Immature natural killer cell (primary cell): ENCODE data around the gene IHH. TPM values are rescaled to one million over a fixed set of nuclear protein-coding genes. Genes with fewer than 3 reads are reported as not detected.
A peak's percentile ranks its signal among the peaks of the same experiment; 100 is the strongest.

Experiments
- DNase-seq, 3 donors: peaks; one replicate each; pipeline ENCODE4 v3.0.0; 2022; ENCODE audit warnings: mixed read lengths in 1 of 3
- H3K27ac Mint-ChIP-seq, 6 donors: one replicate each; pipeline ENCODE4 v1.8.0; 2020; ENCODE audit warnings: mixed read lengths in 6 of 6, mild to moderate bottlenecking in 5 of 6, inconsistent platforms in 4 of 6, moderate library complexity in 3 of 6
- H3K27me3 Mint-ChIP-seq, 3 donors: one replicate each; pipeline ENCODE4 v1.8.0; 2020 to 2021; ENCODE audit warnings: low read depth in 3 of 3, mild to moderate bottlenecking in 3 of 3, mixed read lengths in 3 of 3, moderate library complexity in 3 of 3, inconsistent platforms in 1 of 3
- H3K36me3 Mint-ChIP-seq, 3 donors: one replicate each; pipeline ENCODE4 v1.8.0; 2020; ENCODE audit warnings: mixed read lengths in 3 of 3, inconsistent platforms in 2 of 3, mild to moderate bottlenecking in 2 of 3
- H3K4me1 Mint-ChIP-seq, 2 donors: one replicate each; pipeline ENCODE4 v1.8.0; 2020; ENCODE audit warnings: inconsistent platforms in 2 of 2, mild to moderate bottlenecking in 2 of 2, mixed read lengths in 2 of 2, moderate library complexity in 1 of 2
- H3K4me3 Mint-ChIP-seq, 5 donors: one replicate each; pipeline ENCODE4 v1.8.0; 2020; ENCODE audit warnings: mild to moderate bottlenecking in 5 of 5, mixed read lengths in 5 of 5, inconsistent platforms in 3 of 5, moderate library complexity in 3 of 5
- H3K9me3 Mint-ChIP-seq, 6 donors: one replicate each; pipeline ENCODE4 v1.8.0; 2020; ENCODE audit warnings: mild to moderate bottlenecking in 6 of 6, mixed read lengths in 6 of 6, inconsistent platforms in 4 of 6, moderate library complexity in 3 of 6
- polyA plus RNA-seq, 3 donors: library from polyadenylated mRNA; unstranded; fragments of 300-500 nt; fragmentation: Illumina TruSeq; gene quantifications; one replicate each; pipeline ENCODE4 v1.2.3, GENCODE V29; 2021

Gene IHH
- polyA plus RNA-seq, 3 donors from 2014 or later: not detected

GRCh38 chr2:219042157-219042556 lies 18.6 kb downstream of the IHH start:
- no peak for DNase-seq
- H3K27ac Mint-ChIP-seq: no peak overlapping the region
- peaks cover 2 to 37% (median 7%) of the 10 kb centered on the region in 3 donors for H3K27me3 Mint-ChIP-seq
- H3K9me3 Mint-ChIP-seq: peaks cover 0 to 2% (median 0%) of the 10 kb centered on the region in 6 donors
- no peak overlapping the region for H3K4me3 Mint-ChIP-seq
- H3K36me3 Mint-ChIP-seq: no peaks in the 10 kb centered on the region
- peaks cover 4 to 11% of the 10 kb centered on the region in 2 donors for H3K4me1 Mint-ChIP-seq

GRCh38 chr2:219041252-219041651 lies 19.5 kb downstream of the IHH start, which contains the start of gene CFAP65:
Gene CFAP65 (minus strand): TSS chr2:219041516. CDS start chr2:219039048, 2,468 bp downstream.
- Mint-ChIP-seq H3K27me3 (peaks cover 2 to 32% (median 7%) of the 10 kb centered on the region in 3 donors), H3K27ac (no peak within 1 kb of the TSS), H3K9me3 (peaks cover 0 to 2% (median 0%) of the 10 kb centered on the region in 6 donors), H3K4me3 (peak within 1 kb of the TSS in 2 of 5 donors; percentile 40 to 43), H3K36me3 (no peaks in the 10 kb centered on the region), H3K4me1 (peaks cover 4 to 11% of the 10 kb centered on the region in 2 donors)
- no peak for DNase-seq

- Mint-ChIP-seq H3K4me1 (peaks cover 4 to 11% of the 10 kb centered on the region in 2 donors), H3K4me3 (no peak overlapping the region), H3K9me3 (peaks cover 0 to 2% (median 0%) of the 10 kb centered on the region in 6 donors), H3K27me3 (peaks cover 6 to 31% (median 7%) of the 10 kb centered on the region in 3 donors), H3K27ac (no peak overlapping the region), H3K36me3 (no peaks in the 10 kb centered on the region)
- no peak for DNase-seq
These were observed 22.1 kb downstream of the IHH start for GRCh38 chr2:219038600-219038999.

- Mint-ChIP-seq H3K27me3 (peaks cover 4 to 33% (median 6%) of the 10 kb centered on the region in 3 donors), H3K27ac (no peak overlapping the region), H3K4me3 (no peak overlapping the region), H3K4me1 (peaks cover 4 to 11% of the 10 kb centered on the region in 2 donors), H3K9me3 (peaks cover 0 to 2% (median 0%) of the 10 kb centered on the region in 6 donors), H3K36me3 (no peaks in the 10 kb centered on the region)
- DNase-seq: no peak
These were observed 22.8 kb downstream of the IHH start for GRCh38 chr2:219037783-219038499.

- H3K9me3 Mint-ChIP-seq: no peaks in the 10 kb centered on the region
- H3K4me3 Mint-ChIP-seq: no peak overlapping the region
- H3K36me3 Mint-ChIP-seq: no peaks in the 10 kb centered on the region
- H3K4me1 Mint-ChIP-seq: peaks cover 0 to 1% of the 10 kb centered on the region in 2 donors
- no peak overlapping the region for H3K27ac Mint-ChIP-seq
- H3K27me3 Mint-ChIP-seq: peaks cover 0 to 15% (median 7%) of the 10 kb centered on the region in 3 donors
- DNase-seq: no peak
These were observed 24.8 kb downstream of the IHH start for GRCh38 chr2:219035942-219036341.

GRCh38 chr2:219034823-219035222 lies 25.9 kb downstream of the IHH start:
- H3K27ac Mint-ChIP-seq: no peak overlapping the region
- no peaks in the 10 kb centered on the region for H3K9me3 Mint-ChIP-seq
- no peaks in the 10 kb centered on the region for H3K36me3 Mint-ChIP-seq
- peaks cover 4 to 12% (median 6%) of the 10 kb centered on the region in 3 donors for H3K27me3 Mint-ChIP-seq
- no peak overlapping the region for H3K4me3 Mint-ChIP-seq
- no peaks in the 10 kb centered on the region for H3K4me1 Mint-ChIP-seq
- no peak for DNase-seq

- Mint-ChIP-seq H3K4me3 (no peak overlapping the region), H3K36me3 (no peaks in the 10 kb centered on the region), H3K9me3 (no peaks in the 10 kb centered on the region), H3K27me3 (peaks cover 5 to 9% (median 9%) of the 10 kb centered on the region in 3 donors), H3K4me1 (no peaks in the 10 kb centered on the region), H3K27ac (no peak overlapping the region)
- DNase-seq: no peak
These were observed 28.5 kb downstream of the IHH start for GRCh38 chr2:219032051-219032745.

GRCh38 chr2:219031005-219031738 lies 29.5 kb downstream of the IHH start:
- H3K9me3 Mint-ChIP-seq: no peaks in the 10 kb centered on the region
- H3K4me1 Mint-ChIP-seq: no peaks in the 10 kb centered on the region
- no peaks in the 10 kb centered on the region for H3K36me3 Mint-ChIP-seq
- H3K4me3 Mint-ChIP-seq: no peak overlapping the region
- no peak overlapping the region for H3K27ac Mint-ChIP-seq
- peaks cover 5 to 10% (median 9%) of the 10 kb centered on the region in 3 donors for H3K27me3 Mint-ChIP-seq
- DNase-seq: no peak

- H3K27ac Mint-ChIP-seq: no peak overlapping the region
- H3K27me3 Mint-ChIP-seq: peaks cover 5 to 10% (median 9%) of the 10 kb centered on the region in 3 donors
- no peak overlapping the region for H3K4me3 Mint-ChIP-seq
These were observed 30.4 kb downstream of the IHH start for GRCh38 chr2:219030177-219030940.

GRCh38 chr2:219029829-219030165 lies 30.9 kb downstream of the IHH start:
- no peaks in the 10 kb centered on the region for H3K36me3 Mint-ChIP-seq
- no peak overlapping the region for H3K4me3 Mint-ChIP-seq
- no peak overlapping the region for H3K27ac Mint-ChIP-seq
- peaks cover 5 to 10% (median 10%) of the 10 kb centered on the region in 3 donors for H3K27me3 Mint-ChIP-seq
- no peaks in the 10 kb centered on the region for H3K4me1 Mint-ChIP-seq
- no peaks in the 10 kb centered on the region for H3K9me3 Mint-ChIP-seq
- peak; percentile 64 to 70 (median 68) for DNase-seq

More at GRCh38 chr2:219030177-219030940, 30.4 kb downstream of the IHH start:
- no peaks in the 10 kb centered on the region for H3K36me3 Mint-ChIP-seq
- H3K9me3 Mint-ChIP-seq: no peaks in the 10 kb centered on the region
- no peak for DNase-seq
- no peaks in the 10 kb centered on the region for H3K4me1 Mint-ChIP-seq

GRCh38 chr2:219028996-219029828 lies 31.5 kb downstream of the IHH start:
- Mint-ChIP-seq H3K27me3 (peaks cover 5 to 10% (median 8%) of the 10 kb centered on the region in 3 donors), H3K9me3 (no peaks in the 10 kb centered on the region), H3K36me3 (no peaks in the 10 kb centered on the region)

GRCh38 chr2:219028141-219028540 lies 32.6 kb downstream of the IHH start:
- peaks cover 5 to 8% (median 5%) of the 10 kb centered on the region in 3 donors for H3K27me3 Mint-ChIP-seq
- no peak overlapping the region for H3K4me3 Mint-ChIP-seq
- H3K9me3 Mint-ChIP-seq: no peaks in the 10 kb centered on the region
- H3K27ac Mint-ChIP-seq: no peak overlapping the region
- H3K36me3 Mint-ChIP-seq: no peaks in the 10 kb centered on the region
- no peak for DNase-seq
- no peaks in the 10 kb centered on the region for H3K4me1 Mint-ChIP-seq

More at GRCh38 chr2:219028996-219029828, 31.5 kb downstream of the IHH start:
- Mint-ChIP-seq H3K4me3 (no peak overlapping the region), H3K27ac (no peak overlapping the region), H3K4me1 (no peaks in the 10 kb centered on the region)
- DNase-seq: no peak
